Upper lobe of left lung (tissue), 4 donors: ENCODE data around the gene PACS2.

ENCODE experiments used
- POLR2A ChIP-seq, 4 donors: fragments of 450-650 bp; IDR thresholded peaks; one replicate each; pipeline ENCODE4 v1.5.1; 2016 to 2017; ENCODE audit warnings: antibody characterized with exemption in 4 of 4, mild to moderate bottlenecking in 2 of 4
- POLR2AphosphoS5 ChIP-seq, 2 donors: sonication (generic); formaldehyde crosslinking; IDR thresholded peaks; one replicate each; pipeline ENCODE4 v1.5.1; 2017; ENCODE audit warnings: antibody characterized with exemption in 2 of 2
- TF ChIP-seq, protein P1 (sequence below), 6 experiments: fragments of 450-650 bp in 4 of 6; fragments of 200-600 bp in 2 of 6; sonication (generic) in 2 of 6; IDR thresholded peaks; one replicate each; pipeline ENCODE4 v1.5.1; 2016 to 2019; ENCODE audit warnings: antibody characterized with exemption in 6 of 6

DNA sequence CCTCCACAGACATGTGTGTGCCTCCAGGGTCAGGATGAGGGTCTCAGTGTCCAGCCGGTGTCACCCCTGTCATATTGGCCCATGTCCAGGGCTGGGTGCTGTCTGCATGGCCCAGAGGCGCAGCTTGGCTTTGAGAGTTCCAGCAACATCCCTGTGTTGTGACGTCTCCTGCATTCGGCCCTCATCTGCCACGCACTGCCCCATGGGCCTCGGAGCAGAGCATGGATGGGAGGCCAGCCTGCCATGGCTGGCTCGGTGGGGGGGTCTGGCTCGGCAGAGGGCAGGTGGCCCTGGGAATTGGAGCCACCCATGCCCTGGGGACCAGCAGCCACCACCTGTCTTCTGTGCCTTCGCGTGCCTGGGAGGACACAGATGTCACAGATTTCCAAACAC is 73.0 kb downstream of the PACS2 start:
- TF ChIP-seq, protein P1, sequence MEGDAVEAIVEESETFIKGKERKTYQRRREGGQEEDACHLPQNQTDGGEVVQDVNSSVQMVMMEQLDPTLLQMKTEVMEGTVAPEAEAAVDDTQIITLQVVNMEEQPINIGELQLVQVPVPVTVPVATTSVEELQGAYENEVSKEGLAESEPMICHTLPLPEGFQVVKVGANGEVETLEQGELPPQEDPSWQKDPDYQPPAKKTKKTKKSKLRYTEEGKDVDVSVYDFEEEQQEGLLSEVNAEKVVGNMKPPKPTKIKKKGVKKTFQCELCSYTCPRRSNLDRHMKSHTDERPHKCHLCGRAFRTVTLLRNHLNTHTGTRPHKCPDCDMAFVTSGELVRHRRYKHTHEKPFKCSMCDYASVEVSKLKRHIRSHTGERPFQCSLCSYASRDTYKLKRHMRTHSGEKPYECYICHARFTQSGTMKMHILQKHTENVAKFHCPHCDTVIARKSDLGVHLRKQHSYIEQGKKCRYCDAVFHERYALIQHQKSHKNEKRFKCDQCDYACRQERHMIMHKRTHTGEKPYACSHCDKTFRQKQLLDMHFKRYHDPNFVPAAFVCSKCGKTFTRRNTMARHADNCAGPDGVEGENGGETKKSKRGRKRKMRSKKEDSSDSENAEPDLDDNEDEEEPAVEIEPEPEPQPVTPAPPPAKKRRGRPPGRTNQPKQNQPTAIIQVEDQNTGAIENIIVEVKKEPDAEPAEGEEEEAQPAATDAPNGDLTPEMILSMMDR (IDR thresholded peaks at IDR 0.05): no peak
- no peak for TF ChIP-seq POLR2AphosphoS5 (IDR thresholded peaks at IDR 0.05)
- TF ChIP-seq POLR2A (IDR thresholded peaks at IDR 0.05): no peak
